Skeletal muscle tissue (tissue), 4 donors: Measurements from ENCODE around the gene HCRTR2. TPM values are rescaled to one million over a fixed set of nuclear protein-coding genes. Genes with fewer than 3 reads are reported as not detected.

Experiments used
- H3K27ac ChIP-seq: one replicate; pipeline ENCODE4 v1.7.0; 2013; ENCODE audit warnings: mild to moderate bottlenecking, low read depth, low read length, inconsistent platforms
- H3K27me3 ChIP-seq, 3 donors: one replicate each; pipeline ENCODE4 v1.7.0; 2013; ENCODE audit warnings: low read length in 3 of 3; ENCODE audit not compliant: control insufficient read depth in 3 of 3, insufficient read depth in 3 of 3
- H3K36me3 ChIP-seq, 3 donors: one replicate each; pipeline ENCODE4 v1.7.0; 2013; ENCODE audit warnings: low read length in 3 of 3; ENCODE audit not compliant: control insufficient read depth in 3 of 3, insufficient read depth in 3 of 3
- H3K4me1 ChIP-seq, 3 donors: one replicate each; pipeline ENCODE4 v1.7.0; 2013; ENCODE audit warnings: low read length in 3 of 3, mild to moderate bottlenecking in 3 of 3; ENCODE audit not compliant: control insufficient read depth in 3 of 3, insufficient read depth in 3 of 3
- H3K4me3 ChIP-seq, 3 donors: one replicate each; pipeline ENCODE4 v1.7.0; 2013; ENCODE audit warnings: low read length in 3 of 3
- H3K9ac ChIP-seq, 3 donors: one replicate each; pipeline ENCODE4 v1.7.0; 2013; ENCODE audit warnings: low read length in 3 of 3, mild to moderate bottlenecking in 3 of 3, moderate library complexity in 2 of 3, low read depth in 1 of 3
- H3K9me3 ChIP-seq, 3 donors: one replicate each; pipeline ENCODE4 v1.7.0; 2013; ENCODE audit warnings: low read length in 3 of 3; ENCODE audit not compliant: control insufficient read depth in 3 of 3
- total RNA-seq: library from RNA; depleted of rRNA; stranded (reverse); fragments of >200 nt; gene quantifications from one replicate; pipeline ENCODE4 v1.2.3, GENCODE V29; 2014
- donor health status: Osteomylitis.

Gene HCRTR2
- total RNA-seq, 1 donor from 2014 or later = not detected

DNA sequence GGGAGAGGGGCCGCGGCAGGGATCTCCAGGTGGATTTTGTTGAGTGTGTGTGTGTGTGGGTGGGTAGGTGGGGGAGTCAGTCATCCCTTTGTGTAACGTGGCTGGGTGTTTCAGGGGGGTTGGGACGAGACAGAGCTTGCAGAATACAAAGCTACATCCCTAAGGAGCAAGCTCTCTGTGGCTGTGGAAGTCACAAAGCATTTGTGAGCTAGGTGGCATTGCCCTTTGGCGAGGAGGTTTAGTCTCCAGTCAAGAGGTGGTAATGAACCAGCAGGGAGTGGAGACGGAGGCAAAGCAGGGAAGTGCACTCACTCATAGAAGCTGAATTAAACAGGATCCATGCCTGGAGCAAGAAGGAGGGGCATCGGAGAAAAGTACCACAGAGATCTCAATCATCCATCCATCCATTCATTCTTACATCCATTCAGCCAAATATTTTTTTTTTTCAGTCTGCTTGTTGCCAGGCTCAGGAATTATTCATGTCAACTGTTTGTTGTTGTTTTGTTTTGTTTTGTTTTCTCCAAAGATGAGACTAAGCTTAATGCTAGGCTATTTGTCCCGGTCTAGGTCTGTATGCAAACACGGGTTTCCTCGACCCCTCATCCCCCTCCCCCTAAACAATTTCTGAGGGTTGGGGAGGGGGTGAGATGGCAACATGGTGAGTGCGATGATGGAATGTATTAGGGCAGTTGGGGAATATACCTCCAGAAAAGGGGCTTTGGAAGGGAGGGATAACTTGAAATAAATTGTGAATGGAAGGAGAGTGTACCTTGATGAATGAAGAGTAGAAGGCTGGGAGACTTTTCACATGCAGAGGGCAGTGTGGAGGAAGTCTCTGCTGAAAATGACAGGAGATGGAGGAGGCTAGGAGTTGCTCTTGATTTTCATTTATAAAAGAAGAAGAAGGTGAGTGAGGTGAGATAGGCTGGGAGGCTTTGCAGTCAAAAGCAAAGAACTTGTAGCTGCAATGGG lies 1.0 kb downstream of the HCRTR2 start:
- H3K27ac ChIP-seq = no peak overlapping the region
- peaks cover 0 to 7% (median 5%) of the 10 kb centered on the region in 3 donors for H3K4me1 ChIP-seq
- no peaks in the 10 kb centered on the region for H3K9me3 ChIP-seq
- H3K4me3 ChIP-seq = peak overlapping the region in 2 of 3 donors; percentile 49 to 55
- H3K27me3 ChIP-seq = peaks cover 15 to 19% (median 16%) of the 10 kb centered on the region in 3 donors
- no peaks in the 10 kb centered on the region for H3K36me3 ChIP-seq
- H3K9ac ChIP-seq = peak overlapping the region in 1 of 3 donors; percentile 14

DNA sequence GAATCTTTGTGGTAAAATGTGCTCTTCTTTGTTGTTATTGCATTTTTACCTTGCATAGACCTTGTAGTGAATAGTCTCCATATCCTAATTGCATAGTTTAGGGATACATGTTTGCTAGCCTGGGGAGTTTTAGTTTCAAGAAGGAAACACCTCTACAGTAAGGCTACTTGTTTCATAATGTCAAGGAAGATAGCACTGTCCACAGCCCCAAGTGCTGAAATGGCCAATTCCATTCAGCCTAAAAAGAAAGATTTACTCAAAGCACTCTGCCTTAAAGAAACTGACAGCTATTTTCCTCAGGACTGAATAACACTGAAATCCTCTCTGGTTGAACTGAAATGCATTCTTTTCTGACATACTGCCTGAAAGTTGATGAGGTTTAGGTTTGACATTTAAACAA lies 2.6 kb downstream of the HCRTR2 start:
- Histone ChIP-seq H3K36me3 (no peaks in the 10 kb centered on the region), H3K27ac (no peak overlapping the region), H3K9me3 (no peaks in the 10 kb centered on the region), H3K9ac (no peak overlapping the region), H3K4me3 (no peak overlapping the region), H3K4me1 (peaks cover 0 to 7% (median 5%) of the 10 kb centered on the region in 3 donors), H3K27me3 (peaks cover 15 to 19% (median 16%) of the 10 kb centered on the region in 3 donors)

DNA sequence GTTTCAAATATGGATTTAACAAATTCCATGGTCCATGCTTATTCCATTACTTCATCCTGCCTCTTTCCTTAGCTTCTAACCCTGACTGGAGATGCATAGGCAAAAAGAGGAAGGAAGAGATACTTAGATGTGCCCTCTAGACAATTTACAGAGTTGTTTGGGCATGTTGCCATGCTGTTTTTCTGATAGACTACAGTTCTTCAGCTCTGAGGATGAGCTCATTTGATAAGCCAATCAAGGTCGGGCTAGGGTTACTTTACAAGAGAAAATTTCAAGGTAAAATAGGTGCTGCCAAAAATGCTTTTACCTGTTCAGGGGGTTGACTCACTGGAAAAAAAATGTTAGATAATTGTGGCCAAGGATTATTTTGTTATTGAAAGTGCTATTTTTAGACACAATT lies 5.9 kb downstream of the HCRTR2 start:
- H3K27ac ChIP-seq = no peak overlapping the region
- no peaks in the 10 kb centered on the region for H3K9me3 ChIP-seq
- no peak overlapping the region for H3K9ac ChIP-seq

DNA sequence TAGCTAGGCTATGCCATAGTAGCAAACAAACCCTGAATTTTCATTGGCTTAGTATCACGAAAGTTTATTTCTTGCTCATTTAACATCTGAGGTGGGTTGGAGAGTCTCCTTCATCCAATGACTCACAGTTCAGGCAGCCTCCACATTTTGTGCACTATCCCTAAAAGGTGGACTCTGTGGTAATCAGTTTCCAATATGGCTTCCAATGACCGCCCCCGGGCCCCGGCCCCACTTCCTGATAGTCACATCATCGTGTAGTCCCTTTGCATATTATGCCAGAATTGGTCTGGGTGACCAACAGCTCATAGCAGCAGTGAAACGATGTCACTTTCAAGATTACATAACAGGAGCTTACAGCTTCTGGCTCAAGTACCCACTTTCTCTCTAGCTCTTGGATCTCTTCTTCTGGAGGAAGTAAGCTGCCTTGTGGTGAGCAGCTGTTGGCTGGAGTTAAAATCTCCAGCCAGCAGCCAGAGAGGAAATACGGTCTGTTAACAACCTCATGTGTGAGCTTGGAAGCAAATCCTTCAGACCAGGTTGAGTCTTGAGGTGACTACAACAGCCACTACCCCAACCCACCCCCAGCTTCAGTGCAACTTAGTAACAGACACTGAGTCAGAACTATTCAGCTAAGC lies 7.8 kb downstream of the HCRTR2 start:
- H3K27ac ChIP-seq = no peak overlapping the region
- H3K9me3 ChIP-seq = no peaks in the 10 kb centered on the region
- H3K36me3 ChIP-seq = no peaks in the 10 kb centered on the region
- no peaks in the 10 kb centered on the region for H3K4me1 ChIP-seq
- no peak overlapping the region for H3K4me3 ChIP-seq
- no peak overlapping the region for H3K9ac ChIP-seq
- H3K27me3 ChIP-seq = peaks cover 0 to 4% (median 0%) of the 10 kb centered on the region in 3 donors

More for the DNA sequence above, 5.9 kb downstream of the HCRTR2 start:
- Histone ChIP-seq H3K4me1 (peaks cover 0 to under 1% (median 0%) of the 10 kb centered on the region in 3 donors), H3K27me3 (peaks cover 7 to 11% (median 7%) of the 10 kb centered on the region in 3 donors), H3K4me3 (no peak overlapping the region), H3K36me3 (no peaks in the 10 kb centered on the region)

DNA sequence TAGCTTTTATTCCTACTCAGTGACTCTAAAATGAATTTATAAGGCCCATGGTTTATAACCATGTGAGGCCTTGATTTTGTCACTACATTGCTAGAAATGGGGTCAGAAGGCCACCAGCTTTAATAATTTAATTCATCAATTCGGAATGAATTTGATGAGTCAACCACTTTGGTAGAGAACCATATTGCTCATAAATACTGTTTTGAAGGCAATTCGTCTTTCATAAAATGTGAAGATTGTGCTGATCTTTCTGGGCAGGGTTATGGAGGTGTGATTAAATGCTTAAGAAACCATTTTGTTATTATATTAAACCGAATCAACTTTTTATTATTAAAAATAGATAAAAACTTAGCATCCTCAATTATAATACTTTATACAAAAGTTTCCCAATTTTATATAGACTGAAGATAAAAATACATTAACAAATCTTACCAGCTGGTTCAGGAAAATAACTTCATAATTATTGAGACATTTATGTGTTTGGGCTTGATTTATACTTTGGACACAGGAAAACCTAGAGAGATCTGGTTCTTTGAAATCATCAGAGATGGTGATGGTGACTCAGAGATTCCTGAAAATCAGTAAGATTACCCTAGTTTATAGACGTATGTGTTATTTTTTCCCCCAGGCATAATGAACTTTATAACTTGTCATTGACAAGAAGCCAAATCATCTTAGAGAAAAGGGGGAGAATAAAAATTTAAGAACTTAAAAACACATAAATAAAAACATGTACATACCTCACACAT lies 10.6 kb downstream of the HCRTR2 start:
- no peak overlapping the region for H3K9ac ChIP-seq
- no peaks in the 10 kb centered on the region for H3K4me1 ChIP-seq
- H3K27me3 ChIP-seq = no peaks in the 10 kb centered on the region
- H3K36me3 ChIP-seq = no peaks in the 10 kb centered on the region
- no peak overlapping the region for H3K27ac ChIP-seq
- no peak overlapping the region for H3K4me3 ChIP-seq
- H3K9me3 ChIP-seq = no peaks in the 10 kb centered on the region

DNA sequence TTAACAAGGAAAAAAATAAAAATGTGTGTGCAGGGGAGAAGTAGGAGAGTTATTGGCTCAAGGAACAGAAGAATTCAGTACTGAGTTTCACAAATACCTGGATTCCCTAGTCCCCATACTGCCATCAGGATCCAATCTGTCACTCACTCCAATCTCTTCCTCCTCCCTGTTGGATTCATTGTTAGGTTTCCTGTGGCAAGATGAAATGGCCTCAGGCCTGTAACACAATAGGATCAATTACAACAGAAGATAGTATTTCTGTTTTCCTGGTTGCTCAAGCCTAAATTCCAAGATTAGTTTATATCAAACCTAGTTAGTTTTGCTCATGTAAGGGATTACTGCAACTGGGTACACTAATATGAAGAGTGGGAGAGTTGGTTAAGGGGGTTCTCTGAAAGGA lies 24.4 kb downstream of the HCRTR2 start:
- Histone ChIP-seq H3K36me3 (no peaks in the 10 kb centered on the region), H3K4me3 (no peak overlapping the region), H3K4me1 (no peaks in the 10 kb centered on the region), H3K9ac (no peak overlapping the region), H3K27me3 (no peaks in the 10 kb centered on the region), H3K27ac (no peak overlapping the region), H3K9me3 (no peaks in the 10 kb centered on the region)

DNA sequence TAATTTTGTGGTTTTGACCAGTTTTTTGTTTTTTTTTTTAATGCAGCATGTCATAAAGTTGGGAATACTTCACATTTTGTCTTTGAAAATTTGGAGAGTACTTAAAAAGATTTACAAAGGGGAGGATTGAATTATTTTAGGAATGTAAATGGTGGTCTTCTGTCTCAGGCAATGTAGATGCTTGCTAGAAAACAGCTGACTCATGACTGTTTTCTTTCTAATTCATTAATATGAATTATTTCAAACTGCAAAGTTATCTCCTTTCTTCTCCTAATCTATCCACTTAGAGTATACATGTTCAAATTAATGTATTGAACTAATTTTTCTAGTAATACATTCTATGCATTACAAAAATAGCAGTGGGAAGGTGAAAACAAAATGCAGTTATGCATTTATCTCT lies 24.9 kb downstream of the HCRTR2 start:
- no peaks in the 10 kb centered on the region for H3K9me3 ChIP-seq
- no peaks in the 10 kb centered on the region for H3K4me1 ChIP-seq
- no peak overlapping the region for H3K9ac ChIP-seq
- H3K27ac ChIP-seq = no peak overlapping the region
- H3K27me3 ChIP-seq = no peaks in the 10 kb centered on the region
- no peaks in the 10 kb centered on the region for H3K36me3 ChIP-seq
- no peak overlapping the region for H3K4me3 ChIP-seq

DNA sequence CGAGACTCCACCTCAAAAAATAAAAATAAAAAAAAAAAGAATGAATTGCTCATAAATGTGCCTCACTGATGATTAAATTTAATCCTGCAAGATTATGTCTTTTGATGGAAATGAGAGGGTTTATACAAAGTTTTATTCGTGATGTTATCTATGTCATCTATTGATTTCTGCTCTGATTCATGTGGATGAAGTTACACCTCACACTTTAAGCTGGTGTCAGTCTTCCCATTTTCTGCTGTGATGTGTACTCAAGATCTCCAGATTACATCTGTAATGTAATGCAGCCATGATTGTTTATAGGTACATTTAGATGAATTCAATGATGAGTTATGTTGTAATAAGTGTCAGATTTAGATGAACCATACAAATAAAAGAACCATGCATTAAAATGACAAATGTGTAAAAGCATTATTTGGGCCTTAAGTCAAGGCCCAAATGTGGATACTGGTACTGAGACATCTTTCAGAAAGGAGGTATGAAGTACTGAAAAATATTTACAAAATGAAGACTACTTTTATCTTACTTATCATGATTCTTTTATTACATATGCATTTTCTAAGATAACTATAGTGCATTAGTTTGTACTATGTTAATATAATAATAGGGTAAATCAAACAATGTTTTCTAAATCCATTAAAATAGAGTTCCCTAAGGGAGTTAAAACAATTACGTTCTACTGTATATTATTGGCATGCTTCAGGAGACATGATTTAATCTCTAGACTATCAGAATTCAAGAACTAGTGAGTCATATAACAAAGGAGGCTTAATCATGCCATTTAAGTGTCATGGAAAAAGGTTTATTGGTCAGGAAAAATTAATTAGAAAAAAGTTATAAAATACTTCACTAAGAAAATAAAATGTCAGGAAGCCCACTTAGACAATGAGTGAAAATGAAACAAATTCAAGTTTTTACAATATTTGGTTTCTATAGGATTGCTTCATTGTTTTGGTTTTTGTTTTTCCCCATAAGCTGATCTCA lies 34.5 kb downstream of the HCRTR2 start:
- H3K36me3 ChIP-seq = no peaks in the 10 kb centered on the region
- H3K27ac ChIP-seq = no peak overlapping the region
- no peak overlapping the region for H3K9ac ChIP-seq
- no peak overlapping the region for H3K4me3 ChIP-seq
- H3K27me3 ChIP-seq = no peaks in the 10 kb centered on the region
- H3K9me3 ChIP-seq = no peaks in the 10 kb centered on the region
- no peaks in the 10 kb centered on the region for H3K4me1 ChIP-seq

DNA sequence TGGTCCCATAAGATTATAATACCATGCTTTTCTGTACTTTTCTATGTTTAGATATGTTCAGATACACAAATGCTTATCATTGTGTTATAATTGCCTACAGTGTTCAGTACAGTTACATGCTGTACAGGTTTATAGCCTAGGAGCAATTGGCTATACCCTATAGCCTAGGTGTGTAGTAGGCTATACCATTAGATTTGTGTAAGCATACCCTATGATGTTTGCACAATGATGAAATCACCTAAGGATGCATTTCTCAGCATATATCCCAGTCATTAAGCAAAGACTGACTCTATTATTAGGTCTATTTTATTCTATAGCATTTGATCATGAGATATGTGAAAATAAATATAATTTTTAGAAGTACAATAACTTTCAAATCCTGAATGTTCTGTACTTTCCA lies 36.6 kb downstream of the HCRTR2 start:
- Histone ChIP-seq H3K36me3 (no peaks in the 10 kb centered on the region), H3K27ac (no peak overlapping the region), H3K4me1 (no peaks in the 10 kb centered on the region), H3K9ac (no peak overlapping the region), H3K9me3 (no peaks in the 10 kb centered on the region), H3K4me3 (no peak overlapping the region), H3K27me3 (no peaks in the 10 kb centered on the region)
